Lung (tissue), 12 donors: Measurements from ENCODE around the gene FAM168B. TPM values are rescaled to one million over a fixed set of nuclear protein-coding genes. Genes with fewer than 3 reads are reported as not detected.
"Not testable (repeated sequence)": the region's sequence is repeated elsewhere in the genome, so short reads cannot be mapped to it uniquely, and the experiment has no call there.

Source experiments
- ATAC-seq: fragments of 200-7000 bp; cut with Tn5 transposase; one replicate; pipeline ENCODE4 v1.9.1; 2020; ENCODE audit warnings: moderate number of reproducible peaks; ENCODE audit not compliant: insufficient read depth, low FRiP score
- DNase-seq, 3 donors: peaks; one replicate each; pipeline ENCODE4 v3.0.0-alpha.2; 2013 to 2017
- H3K27ac ChIP-seq, 2 donors: one replicate each; pipeline ENCODE4 v1.5.1; 2013; ENCODE audit warnings: mild to moderate bottlenecking in 2 of 2, moderate library complexity in 2 of 2, control low read depth in 1 of 2, inconsistent platforms in 1 of 2, low read depth in 1 of 2, low read length in 1 of 2
- H3K27me3 ChIP-seq, 3 donors: one replicate each; pipeline ENCODE4 v1.5.1; 2013; ENCODE audit warnings: low read length in 2 of 3; ENCODE audit not compliant: control insufficient read depth in 3 of 3, insufficient read depth in 3 of 3
- H3K36me3 ChIP-seq, 4 donors: one replicate each; pipeline ENCODE4 v1.5.1; 2013; ENCODE audit warnings: low read length in 4 of 4, mild to moderate bottlenecking in 1 of 4, moderate library complexity in 1 of 4; ENCODE audit not compliant: control insufficient read depth in 4 of 4, insufficient read depth in 4 of 4
- H3K4me1 ChIP-seq, 5 donors: one replicate each; pipeline ENCODE4 v1.5.1; 2013; ENCODE audit warnings: low read length in 5 of 5, mild to moderate bottlenecking in 2 of 5, moderate library complexity in 1 of 5; ENCODE audit not compliant: control insufficient read depth in 5 of 5, insufficient read depth in 5 of 5
- H3K4me3 ChIP-seq: one replicate; pipeline ENCODE4 v1.5.1; 2013; ENCODE audit warnings: mild to moderate bottlenecking, control low read depth, moderate library complexity
- H3K9ac ChIP-seq, 2 donors: one replicate each; pipeline ENCODE4 v1.5.1; 2013; ENCODE audit warnings: low read length in 2 of 2, control low read depth in 1 of 2; ENCODE audit not compliant: insufficient read depth in 1 of 2
- H3K9me3 ChIP-seq, 4 donors: one replicate each; pipeline ENCODE4 v1.5.1; 2013; ENCODE audit warnings: low read length in 3 of 4, mild to moderate bottlenecking in 1 of 4, moderate library complexity in 1 of 4; ENCODE audit not compliant: control insufficient read depth in 4 of 4, insufficient read depth in 3 of 4
- WGBS, 2 donors: extraction: QIAGEN DNeasy Blood & Tissue Kit; methylation state at CpG; one replicate each; pipeline ENCODE4 v1.1.7; 2013; 5-methylcytosine and 5-hydroxymethylcytosine counted together
- polyA plus RNA-seq, 2 donors: library from polyadenylated mRNA; stranded (reverse); fragments of 200-250 nt; gene quantifications; one replicate each; pipeline ENCODE4 v1.2.1, GENCODE V29; 2013
- total RNA-seq, 2 donors: library from RNA; depleted of rRNA in 1 of 2; stranded (reverse); fragments of >200 nt in 1 of 2; gene quantifications; one replicate each; pipeline ENCODE4 v1.2.1, GENCODE V29; 2014 to 2021
- TF ChIP-seq, protein P1 (sequence below): IDR thresholded peaks from 2 replicates; pipeline ENCODE4 v1.5.1; 2012; ENCODE audit warnings: mild to moderate bottlenecking; ENCODE audit errors: control extremely low read depth, extremely low read depth
- donor health status: control.
- donor health status: control.
- donor health status: Bipolar disorder and iron deficiency.
- donor health status: healthy.
- donor health status: DM: yes; HTN: yes; CAD: no.

FAM168B gene
- total and polyA plus RNA-seq, 4 donors = 20.4 to 79.7 (median 40.1) TPM

DNA sequence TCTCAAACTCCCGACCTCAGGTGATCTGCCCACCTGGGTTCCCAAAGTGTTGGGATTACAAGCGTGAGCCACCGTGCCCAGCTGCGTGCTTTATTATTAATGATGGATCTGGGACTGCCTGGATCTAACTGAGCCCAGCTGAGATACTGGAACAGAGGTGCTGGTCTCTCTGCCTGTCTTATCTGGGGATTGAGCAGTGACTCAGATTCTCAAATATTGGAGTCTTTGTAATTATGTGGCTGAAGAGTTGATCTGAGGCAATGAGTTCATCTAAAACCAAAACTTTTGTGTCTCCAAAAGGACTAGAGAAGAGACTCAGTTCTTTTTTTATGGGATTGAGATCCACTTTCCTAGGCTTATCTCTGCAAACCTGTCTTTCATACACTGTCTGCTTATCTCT lies 28.2 kb upstream of the FAM168B start:
- no peaks in the 10 kb centered on the region for H3K27me3 ChIP-seq
- H3K36me3 ChIP-seq = peaks cover 7 to 12% (median 9%) of the 10 kb centered on the region in 4 donors
- H3K9ac ChIP-seq = no peak overlapping the region
- TF ChIP-seq, protein P1, sequence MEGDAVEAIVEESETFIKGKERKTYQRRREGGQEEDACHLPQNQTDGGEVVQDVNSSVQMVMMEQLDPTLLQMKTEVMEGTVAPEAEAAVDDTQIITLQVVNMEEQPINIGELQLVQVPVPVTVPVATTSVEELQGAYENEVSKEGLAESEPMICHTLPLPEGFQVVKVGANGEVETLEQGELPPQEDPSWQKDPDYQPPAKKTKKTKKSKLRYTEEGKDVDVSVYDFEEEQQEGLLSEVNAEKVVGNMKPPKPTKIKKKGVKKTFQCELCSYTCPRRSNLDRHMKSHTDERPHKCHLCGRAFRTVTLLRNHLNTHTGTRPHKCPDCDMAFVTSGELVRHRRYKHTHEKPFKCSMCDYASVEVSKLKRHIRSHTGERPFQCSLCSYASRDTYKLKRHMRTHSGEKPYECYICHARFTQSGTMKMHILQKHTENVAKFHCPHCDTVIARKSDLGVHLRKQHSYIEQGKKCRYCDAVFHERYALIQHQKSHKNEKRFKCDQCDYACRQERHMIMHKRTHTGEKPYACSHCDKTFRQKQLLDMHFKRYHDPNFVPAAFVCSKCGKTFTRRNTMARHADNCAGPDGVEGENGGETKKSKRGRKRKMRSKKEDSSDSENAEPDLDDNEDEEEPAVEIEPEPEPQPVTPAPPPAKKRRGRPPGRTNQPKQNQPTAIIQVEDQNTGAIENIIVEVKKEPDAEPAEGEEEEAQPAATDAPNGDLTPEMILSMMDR = no peak
- WGBS, 2 donors = 98 to 99% methylated on average over 4 of the region's 4 CpGs
- no peak overlapping the region for H3K27ac ChIP-seq
- no peak overlapping the region for H3K4me3 ChIP-seq
- peaks cover 0 to 5% (median 0%) of the 10 kb centered on the region in 5 donors for H3K4me1 ChIP-seq
- no peak for ATAC-seq
- H3K9me3 ChIP-seq = no peaks in the 10 kb centered on the region
- no peak for DNase-seq

- WGBS, 2 donors = 93 to 95% methylated on average over 12 of the region's 12 CpGs
- H3K27me3 ChIP-seq = no peaks in the 10 kb centered on the region
- TF ChIP-seq, protein P1 = no peak
- H3K9ac ChIP-seq = no peak overlapping the region
- no peaks in the 10 kb centered on the region for H3K9me3 ChIP-seq
- no peak for DNase-seq
- peaks cover 0 to 5% (median 0%) of the 10 kb centered on the region in 5 donors for H3K4me1 ChIP-seq
- no peak for ATAC-seq
- no peak overlapping the region for H3K4me3 ChIP-seq
- H3K27ac ChIP-seq = no peak overlapping the region
- H3K36me3 ChIP-seq = peaks cover 5 to 12% (median 7%) of the 10 kb centered on the region in 4 donors
Observed at GRCh38 chr2:131120815-131121317, 27.6 kb upstream of the FAM168B start.

- peaks cover 0 to 3% (median 0%) of the 10 kb centered on the region in 4 donors for H3K36me3 ChIP-seq
- no peak overlapping the region for H3K27ac ChIP-seq
- H3K9me3 ChIP-seq = no peaks in the 10 kb centered on the region
- no peak for DNase-seq
- no peak overlapping the region for H3K4me3 ChIP-seq
- no peak for ATAC-seq
- TF ChIP-seq, protein P1 = no peak
- H3K4me1 ChIP-seq = peaks cover 0 to 11% (median 5%) of the 10 kb centered on the region in 5 donors
- no peak overlapping the region for H3K9ac ChIP-seq
- H3K27me3 ChIP-seq = no peaks in the 10 kb centered on the region
Observed at GRCh38 chr2:131115752-131116151, 22.5 kb upstream of the FAM168B start.

GRCh38 chr2:131114950-131115349 lies 21.7 kb upstream of the FAM168B start:
- ATAC-seq, H3K9ac ChIP-seq: not testable (repeated sequence)
- WGBS, 2 donors = 93 to 97% methylated on average over 3 of the region's 3 CpGs

More at GRCh38 chr2:131114950-131115349, 21.7 kb upstream of the FAM168B start:
- H3K27ac ChIP-seq, DNase-seq, H3K36me3 ChIP-seq, H3K27me3 ChIP-seq, H3K9me3 ChIP-seq, H3K4me3 ChIP-seq: not testable (repeated sequence)
- H3K4me1 ChIP-seq = peaks cover 0 to 10% (median 5%) of the 10 kb centered on the region in 5 donors
